22Rv1 (cell line): ENCODE measurements around the gene LRIG1.

ENCODE experiments used
- ZFX ChIP-seq: fragments of 450-650 bp; IDR thresholded peaks from 2 replicates; pipeline ENCODE4 v1.6.1; 2017; ENCODE audit warnings: antibody characterized with exemption, borderline replicate concordance
- TF ChIP-seq, protein P1 (sequence below): fragments of 450-650 bp; IDR thresholded peaks from 2 replicates; pipeline ENCODE4 v1.5.1; 2017; ENCODE audit warnings: mild to moderate bottlenecking

DNA sequence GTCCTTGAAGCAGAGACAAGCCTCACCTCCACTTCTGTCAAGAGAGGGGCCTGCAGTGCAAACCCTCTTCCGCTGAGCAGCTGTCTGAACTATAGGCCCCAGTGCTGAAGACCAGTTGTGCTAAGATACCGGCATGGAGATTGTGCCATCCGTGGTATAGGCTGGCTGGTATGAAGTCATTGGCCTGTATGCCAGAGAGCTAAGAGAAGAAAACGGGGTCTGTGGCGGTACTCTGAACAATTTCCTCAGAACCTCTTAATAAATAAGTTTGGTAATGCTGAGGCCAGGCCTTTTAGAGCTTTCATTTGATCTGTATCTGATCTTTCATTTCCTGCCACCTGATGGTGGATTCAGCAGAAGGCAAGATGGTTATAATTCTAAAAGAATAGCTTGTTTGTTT is 123.0 kb downstream of the LRIG1 start:
- TF ChIP-seq, protein P1, sequence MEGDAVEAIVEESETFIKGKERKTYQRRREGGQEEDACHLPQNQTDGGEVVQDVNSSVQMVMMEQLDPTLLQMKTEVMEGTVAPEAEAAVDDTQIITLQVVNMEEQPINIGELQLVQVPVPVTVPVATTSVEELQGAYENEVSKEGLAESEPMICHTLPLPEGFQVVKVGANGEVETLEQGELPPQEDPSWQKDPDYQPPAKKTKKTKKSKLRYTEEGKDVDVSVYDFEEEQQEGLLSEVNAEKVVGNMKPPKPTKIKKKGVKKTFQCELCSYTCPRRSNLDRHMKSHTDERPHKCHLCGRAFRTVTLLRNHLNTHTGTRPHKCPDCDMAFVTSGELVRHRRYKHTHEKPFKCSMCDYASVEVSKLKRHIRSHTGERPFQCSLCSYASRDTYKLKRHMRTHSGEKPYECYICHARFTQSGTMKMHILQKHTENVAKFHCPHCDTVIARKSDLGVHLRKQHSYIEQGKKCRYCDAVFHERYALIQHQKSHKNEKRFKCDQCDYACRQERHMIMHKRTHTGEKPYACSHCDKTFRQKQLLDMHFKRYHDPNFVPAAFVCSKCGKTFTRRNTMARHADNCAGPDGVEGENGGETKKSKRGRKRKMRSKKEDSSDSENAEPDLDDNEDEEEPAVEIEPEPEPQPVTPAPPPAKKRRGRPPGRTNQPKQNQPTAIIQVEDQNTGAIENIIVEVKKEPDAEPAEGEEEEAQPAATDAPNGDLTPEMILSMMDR, result no peak
- TF ChIP-seq ZFX, result no peak
